ENCODE measurements around the gene MALRD1.
"Not testable (repeated sequence)": the region's sequence is repeated elsewhere in the genome, so short reads cannot be mapped to it uniquely, and the experiment has no call there.

DNA sequence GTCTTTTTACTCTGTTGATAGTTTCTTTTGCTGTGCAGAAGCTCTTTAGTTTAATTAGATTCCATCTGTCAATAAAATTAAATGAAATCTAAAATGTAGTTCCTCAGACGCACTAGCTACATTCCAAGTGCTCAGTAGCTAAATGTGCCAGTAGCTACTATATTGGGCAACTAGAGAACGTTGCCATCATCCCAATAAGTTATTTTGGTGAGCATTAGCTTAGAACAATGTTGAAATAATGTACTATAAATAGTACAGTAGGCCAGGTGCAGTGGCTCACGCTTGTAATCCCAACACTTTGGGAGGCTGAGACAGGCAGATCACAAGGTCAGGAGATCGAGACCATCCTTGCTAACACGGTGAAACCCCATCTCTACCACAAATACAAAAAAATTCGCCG lies 690.6 kb downstream of the MALRD1 start:
- TF ChIP-seq, protein P1, sequence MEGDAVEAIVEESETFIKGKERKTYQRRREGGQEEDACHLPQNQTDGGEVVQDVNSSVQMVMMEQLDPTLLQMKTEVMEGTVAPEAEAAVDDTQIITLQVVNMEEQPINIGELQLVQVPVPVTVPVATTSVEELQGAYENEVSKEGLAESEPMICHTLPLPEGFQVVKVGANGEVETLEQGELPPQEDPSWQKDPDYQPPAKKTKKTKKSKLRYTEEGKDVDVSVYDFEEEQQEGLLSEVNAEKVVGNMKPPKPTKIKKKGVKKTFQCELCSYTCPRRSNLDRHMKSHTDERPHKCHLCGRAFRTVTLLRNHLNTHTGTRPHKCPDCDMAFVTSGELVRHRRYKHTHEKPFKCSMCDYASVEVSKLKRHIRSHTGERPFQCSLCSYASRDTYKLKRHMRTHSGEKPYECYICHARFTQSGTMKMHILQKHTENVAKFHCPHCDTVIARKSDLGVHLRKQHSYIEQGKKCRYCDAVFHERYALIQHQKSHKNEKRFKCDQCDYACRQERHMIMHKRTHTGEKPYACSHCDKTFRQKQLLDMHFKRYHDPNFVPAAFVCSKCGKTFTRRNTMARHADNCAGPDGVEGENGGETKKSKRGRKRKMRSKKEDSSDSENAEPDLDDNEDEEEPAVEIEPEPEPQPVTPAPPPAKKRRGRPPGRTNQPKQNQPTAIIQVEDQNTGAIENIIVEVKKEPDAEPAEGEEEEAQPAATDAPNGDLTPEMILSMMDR (IDR thresholded peaks at IDR 0.05), result not testable (repeated sequence)
- not testable (repeated sequence) for TF ChIP-seq EZH2 (IDR thresholded peaks at IDR 0.05)

Data from neural progenitor cell (in vitro differentiated cells).